Measurements from ENCODE around the gene NAA20. TPM values are rescaled to one million over a fixed set of nuclear protein-coding genes. Genes with fewer than 3 reads are reported as not detected.

Gene NAA20
- polyA plus RNA-seq, 1 experiment = 34.5 TPM

- H3K4me3 ChIP-seq (ENCODE audit: low read depth, low read length) = no peak overlapping the region
- H3K27me3 ChIP-seq (ENCODE audit: control insufficient read depth, insufficient read depth, low read length) = peaks cover 4% of the 10 kb centered on the region
- DNase-seq (ENCODE audit: low read depth) = no peak
- no peak for TF ChIP-seq CTCF (IDR thresholded peaks at IDR 0.05; ENCODE audit: insufficient read depth, low read depth, low read length)
- no peaks in the 10 kb centered on the region for H3K36me3 ChIP-seq (ENCODE audit: control insufficient read depth, insufficient read depth, low read length)
- POLR2A ChIA-PET = no interaction called here
- CTCF ChIA-PET = interaction anchor here (1.5 kb wide), 1 partner anchor 515 kb away, joined by 3 read pairs; no protein-coding TSS in a partner anchor
Observed at GRCh38 chr20:20079102-20079784, 62.1 kb downstream of the NAA20 start.

Other genes with a start within 250 kb of the NAA20 start
- gene CRNKL1, start 35.1 kb downstream of the NAA20 start, polyA plus RNA-seq (2011; rRNA removed) = 7.8 and 14.2 TPM in 2 replicates
- gene CFAP61, start 35.2 kb downstream of the NAA20 start, polyA plus RNA-seq (2011; rRNA removed) = not detected in 2 replicates

Data from BJ (cell line).